NB4 (cell line): Measurements from ENCODE around the gene APOBEC3B.

Experiments used
- DNase-seq: peaks from one replicate; pipeline ENCODE4 v3.0.0; 2010; ENCODE audit warnings: low read depth
- H3K4me3 ChIP-seq: one replicate; pipeline ENCODE4 v1.5.1; 2011; ENCODE audit warnings: mild to moderate bottlenecking, low read depth, low read length, moderate library complexity
- CTCF ChIP-seq: IDR thresholded peaks from one replicate; pipeline ENCODE4 v1.5.1; 2012; ENCODE audit warnings: low read depth, low read length
- MYC ChIP-seq: IDR thresholded peaks from 2 replicates; pipeline ENCODE4 v1.6.1; 2011; ENCODE audit warnings: low read depth, low read length
- POLR2A ChIP-seq: IDR thresholded peaks from 2 replicates; pipeline ENCODE4 v1.6.1; 2011; ENCODE audit warnings: mild to moderate bottlenecking; ENCODE audit not compliant: insufficient read length; ENCODE audit errors: extremely low read depth
- TF ChIP-seq, protein P1 (sequence below): IDR thresholded peaks from 2 replicates; pipeline ENCODE4 v1.6.1; 2011; ENCODE audit warnings: low read depth, low read length

Gene APOBEC3B

GRCh38 chr22:38953577-38954413, 28.4 kb upstream of the APOBEC3B start:
- no peak overlapping the region for H3K4me3 ChIP-seq
- TF ChIP-seq CTCF (no peak), MYC (no peak)
- TF ChIP-seq, protein P1, sequence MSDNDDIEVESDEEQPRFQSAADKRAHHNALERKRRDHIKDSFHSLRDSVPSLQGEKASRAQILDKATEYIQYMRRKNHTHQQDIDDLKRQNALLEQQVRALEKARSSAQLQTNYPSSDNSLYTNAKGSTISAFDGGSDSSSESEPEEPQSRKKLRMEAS: no peak
- peak; percentile 56 for DNase-seq

GRCh38 chr22:38954414-38955043, 27.6 kb upstream of the APOBEC3B start:
- H3K4me3 ChIP-seq: no peak overlapping the region
- TF ChIP-seq CTCF (no peak), MYC (no peak), POLR2A (no peak)
- TF ChIP-seq, protein P1: no peak
- no peak for DNase-seq

DNA sequence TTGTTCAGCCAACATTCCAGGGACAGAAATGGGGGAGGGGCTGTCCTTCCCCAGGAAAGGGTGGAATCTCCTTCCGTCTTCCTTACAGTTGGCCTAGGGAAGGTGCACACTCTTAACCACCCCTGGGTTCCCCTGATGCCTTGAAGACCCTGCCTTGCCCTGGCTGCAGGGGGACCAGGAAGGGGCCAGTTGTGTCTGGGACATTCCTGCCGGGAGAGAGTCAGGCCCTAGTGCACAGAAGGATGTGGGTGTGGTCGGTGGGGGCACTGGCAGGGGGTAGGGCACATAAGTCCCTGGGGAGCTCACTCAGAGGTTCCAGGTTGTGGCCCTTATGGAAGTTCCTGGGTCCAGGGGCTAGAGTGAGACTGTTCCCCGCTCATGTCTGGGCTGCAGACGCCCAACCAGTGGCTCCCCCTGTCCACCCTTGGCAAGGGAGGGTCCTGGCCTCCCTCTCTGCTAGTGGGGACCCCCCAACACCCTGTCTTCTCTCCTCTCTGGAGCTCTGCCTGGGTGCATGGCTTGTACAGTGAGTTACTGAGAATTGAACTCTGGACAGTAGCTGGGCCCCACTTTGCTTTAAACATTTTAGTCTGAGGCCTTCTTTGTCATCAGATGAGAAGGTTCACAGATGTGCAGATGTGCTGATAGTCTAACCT, 26.8 kb upstream of the APOBEC3B start:
- TF ChIP-seq, protein P1: no peak
- TF ChIP-seq CTCF (no peak), MYC (no peak), POLR2A (no peak)
- DNase-seq: no peak

DNA sequence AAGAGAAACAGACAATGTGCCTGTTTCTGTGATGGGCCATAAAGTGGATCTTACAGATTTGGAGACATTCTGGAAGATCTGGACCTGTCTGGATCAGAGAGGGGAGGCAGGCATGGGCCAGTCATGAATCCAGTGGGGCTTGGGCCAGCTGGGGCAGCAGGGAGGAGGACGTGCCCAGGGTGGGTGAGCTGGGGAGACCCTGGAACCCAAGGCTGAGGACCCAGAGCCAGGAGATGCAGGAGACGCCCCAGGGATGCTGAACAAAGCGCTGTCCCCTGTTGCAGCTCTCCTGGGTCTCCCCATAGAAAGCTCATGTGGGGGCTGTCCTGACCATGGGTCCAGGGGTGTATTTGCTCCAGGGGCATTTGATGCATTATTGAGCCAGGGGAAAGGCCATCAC, 26.2 kb upstream of the APOBEC3B start:
- TF ChIP-seq, protein P1: no peak
- TF ChIP-seq CTCF (no peak), POLR2A (no peak)
- no peak overlapping the region for H3K4me3 ChIP-seq
- DNase-seq: no peak

More for the DNA sequence above, 26.8 kb upstream of the APOBEC3B start:
- no peak overlapping the region for H3K4me3 ChIP-seq

GRCh38 chr22:38956551-38956950, 25.6 kb upstream of the APOBEC3B start:
- no peak overlapping the region for H3K4me3 ChIP-seq
- TF ChIP-seq CTCF (no peak), POLR2A (no peak), MYC (no peak)
- TF ChIP-seq, protein P1: no peak
- no peak for DNase-seq
